Stomach (tissue), 4 donors: Measurements from ENCODE around the gene STKLD1.

Experiments
- POLR2A ChIP-seq, 4 donors: fragments of 450-650 bp; IDR thresholded peaks; one replicate each; pipeline ENCODE4 v1.6.1; 2016; ENCODE audit warnings: antibody characterized with exemption in 4 of 4, control low read depth in 2 of 4, mild to moderate bottlenecking in 1 of 4, moderate library complexity in 1 of 4
- TF ChIP-seq, protein P1 (sequence below), 7 experiments: fragments of 450-650 bp in 4 of 7; fragments of 200-600 bp in 3 of 7; sonication (generic) in 3 of 7; IDR thresholded peaks; one replicate each; pipeline ENCODE4 v1.5.1; 2016 to 2019; ENCODE audit warnings: antibody characterized with exemption in 7 of 7, control low read depth in 2 of 7, mild to moderate bottlenecking in 1 of 7

DNA sequence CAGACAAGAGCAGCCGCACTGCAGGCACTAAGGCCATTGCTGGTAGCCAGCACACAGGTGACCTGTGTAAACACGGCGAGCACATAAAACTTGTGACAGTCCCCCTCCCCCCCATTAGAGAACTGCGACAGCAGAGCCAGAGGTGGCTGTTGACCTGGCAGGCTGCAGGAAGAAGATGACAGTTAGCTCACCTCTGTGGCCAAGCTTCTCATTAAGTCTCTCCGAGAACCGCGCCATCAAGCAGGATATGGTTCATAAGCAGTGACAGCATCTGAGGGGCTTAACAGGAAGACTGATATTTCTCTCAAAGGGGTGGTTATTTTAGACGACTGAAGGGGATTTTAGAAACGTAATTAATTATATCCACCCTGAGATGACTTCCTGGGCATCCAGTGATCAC lies 5.5 kb upstream of the STKLD1 start:
- TF ChIP-seq, protein P1, sequence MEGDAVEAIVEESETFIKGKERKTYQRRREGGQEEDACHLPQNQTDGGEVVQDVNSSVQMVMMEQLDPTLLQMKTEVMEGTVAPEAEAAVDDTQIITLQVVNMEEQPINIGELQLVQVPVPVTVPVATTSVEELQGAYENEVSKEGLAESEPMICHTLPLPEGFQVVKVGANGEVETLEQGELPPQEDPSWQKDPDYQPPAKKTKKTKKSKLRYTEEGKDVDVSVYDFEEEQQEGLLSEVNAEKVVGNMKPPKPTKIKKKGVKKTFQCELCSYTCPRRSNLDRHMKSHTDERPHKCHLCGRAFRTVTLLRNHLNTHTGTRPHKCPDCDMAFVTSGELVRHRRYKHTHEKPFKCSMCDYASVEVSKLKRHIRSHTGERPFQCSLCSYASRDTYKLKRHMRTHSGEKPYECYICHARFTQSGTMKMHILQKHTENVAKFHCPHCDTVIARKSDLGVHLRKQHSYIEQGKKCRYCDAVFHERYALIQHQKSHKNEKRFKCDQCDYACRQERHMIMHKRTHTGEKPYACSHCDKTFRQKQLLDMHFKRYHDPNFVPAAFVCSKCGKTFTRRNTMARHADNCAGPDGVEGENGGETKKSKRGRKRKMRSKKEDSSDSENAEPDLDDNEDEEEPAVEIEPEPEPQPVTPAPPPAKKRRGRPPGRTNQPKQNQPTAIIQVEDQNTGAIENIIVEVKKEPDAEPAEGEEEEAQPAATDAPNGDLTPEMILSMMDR (IDR thresholded peaks at IDR 0.05) = no peak
- no peak for TF ChIP-seq POLR2A (IDR thresholded peaks at IDR 0.05)
